HG03066 (cell line): ENCODE results near the gene MKS1.

Experiments used
- ATAC-seq: cut with Tn5 transposase; IDR thresholded peaks from one replicate; pipeline ENCODE4 v1.9.1; 2021; ENCODE audit warnings: low read depth; ENCODE audit not compliant: unreplicated experiment

MKS1 gene

DNA sequence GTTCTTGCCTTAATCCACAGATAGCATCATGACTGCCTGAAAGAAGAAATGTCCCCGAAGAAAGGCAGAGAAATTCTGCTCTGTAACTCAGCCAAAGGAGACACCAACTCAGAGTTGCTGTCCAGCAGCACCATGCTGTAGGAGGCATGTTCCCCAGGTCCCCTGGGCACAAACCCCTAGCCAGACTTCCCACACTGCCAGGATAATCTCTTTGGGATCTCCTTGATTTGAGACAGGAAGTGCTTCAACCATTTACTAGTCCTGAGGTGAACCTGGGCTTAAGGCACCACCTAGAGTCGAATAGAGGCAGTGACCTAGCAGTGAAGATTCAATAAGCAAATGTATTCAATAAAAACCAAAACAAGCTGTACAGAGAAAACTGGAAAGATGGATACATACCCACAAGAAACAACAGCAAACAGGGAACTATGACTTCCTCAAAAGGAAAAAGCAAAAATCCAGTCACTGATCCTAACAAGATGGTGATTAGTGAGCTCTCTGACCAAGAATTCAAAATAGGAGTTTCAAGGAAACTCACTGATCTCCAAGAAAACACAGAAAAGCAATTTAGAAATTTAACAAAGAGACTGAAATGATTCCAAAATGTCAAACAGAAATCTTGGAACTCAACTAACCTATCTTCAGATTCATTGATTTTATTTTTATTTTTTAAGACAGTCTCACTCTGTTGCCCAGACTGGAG, 46.5 kb downstream of the MKS1 start:
- ATAC-seq = no peak

DNA sequence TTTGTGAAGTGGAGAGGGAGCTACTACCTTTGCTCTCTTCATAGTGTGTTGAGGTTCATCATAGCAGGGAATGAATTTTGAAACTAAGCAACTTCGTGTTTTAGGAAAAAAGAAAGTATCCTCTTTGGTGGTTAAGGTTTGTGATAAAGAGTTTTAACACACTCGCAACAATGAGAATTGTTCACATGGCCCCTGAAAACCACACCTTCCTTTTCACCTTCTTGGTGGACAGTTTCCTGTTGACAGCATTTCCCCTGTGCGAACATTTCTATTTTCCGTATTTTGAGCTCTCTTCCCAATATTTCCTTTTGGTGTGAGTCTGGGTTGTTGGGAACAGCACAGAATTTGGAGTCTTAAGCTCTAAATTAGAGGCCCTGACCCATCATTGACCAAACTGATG, 48.4 kb downstream of the MKS1 start:
- no peak for ATAC-seq

DNA sequence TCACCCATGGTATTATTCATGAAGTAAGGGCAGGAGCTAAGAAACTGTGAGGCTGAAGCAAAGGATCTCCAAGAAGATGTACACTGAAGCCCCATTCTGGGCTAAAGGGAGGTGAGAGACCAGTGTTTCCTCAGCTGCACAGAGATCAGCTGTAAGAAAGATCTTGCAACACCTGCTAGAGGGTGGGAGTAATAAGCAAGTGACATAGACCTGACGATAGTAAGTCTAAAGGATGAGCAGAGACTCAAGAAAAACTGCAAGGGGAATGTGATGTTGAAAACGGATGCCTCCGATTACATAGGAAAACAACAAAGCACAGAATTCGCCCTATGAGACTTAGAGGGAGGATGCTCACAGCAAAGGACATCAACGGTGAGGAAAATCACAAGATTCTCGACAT, 52.4 kb downstream of the MKS1 start, which contains the start of gene OR4D2:
Gene OR4D2 (plus strand): TSS at position 301 of the 400 bp plus-strand sequence. CDS start 2,674 bp downstream, outside the sequence.
- ATAC-seq = no peak

DNA sequence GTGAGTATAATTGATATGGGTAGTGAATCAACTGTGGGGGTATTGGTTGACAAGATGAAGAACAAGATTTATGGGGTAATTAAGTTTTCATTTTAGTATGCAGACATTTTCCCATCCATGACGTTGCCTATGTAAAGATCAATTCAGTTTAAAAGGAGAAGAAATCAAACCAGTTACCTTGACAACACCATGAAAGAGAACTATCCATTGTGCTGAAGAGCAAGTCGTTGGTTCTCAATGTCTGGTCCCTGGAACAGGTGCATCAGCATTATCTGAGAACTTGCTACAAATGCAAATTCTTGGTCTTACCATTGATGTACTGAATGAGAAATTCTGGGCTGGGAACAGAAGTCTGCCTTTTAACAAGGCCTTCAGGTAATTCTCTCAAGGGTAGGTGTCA, 53.1 kb downstream of the MKS1 start:
- no peak for ATAC-seq

DNA sequence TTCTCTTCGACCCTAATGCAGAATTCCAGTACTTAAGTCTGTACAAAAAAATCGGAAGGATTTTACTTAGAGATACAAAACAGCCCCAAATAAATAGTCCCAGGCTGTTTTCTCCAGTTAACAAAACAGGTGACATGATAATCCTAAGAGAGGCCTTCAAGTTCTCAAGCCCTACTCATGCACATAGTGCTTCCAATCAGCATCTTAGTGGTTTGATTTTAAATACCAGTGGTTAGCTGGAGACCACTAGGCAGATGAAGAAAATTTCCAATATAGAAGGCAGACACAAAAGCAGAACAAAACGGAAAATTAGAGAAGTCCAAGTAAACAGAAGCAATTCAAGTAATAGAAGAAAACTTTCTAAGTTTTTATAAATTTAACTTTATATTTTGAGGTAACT, 57.5 kb downstream of the MKS1 start:
- no peak for ATAC-seq

DNA sequence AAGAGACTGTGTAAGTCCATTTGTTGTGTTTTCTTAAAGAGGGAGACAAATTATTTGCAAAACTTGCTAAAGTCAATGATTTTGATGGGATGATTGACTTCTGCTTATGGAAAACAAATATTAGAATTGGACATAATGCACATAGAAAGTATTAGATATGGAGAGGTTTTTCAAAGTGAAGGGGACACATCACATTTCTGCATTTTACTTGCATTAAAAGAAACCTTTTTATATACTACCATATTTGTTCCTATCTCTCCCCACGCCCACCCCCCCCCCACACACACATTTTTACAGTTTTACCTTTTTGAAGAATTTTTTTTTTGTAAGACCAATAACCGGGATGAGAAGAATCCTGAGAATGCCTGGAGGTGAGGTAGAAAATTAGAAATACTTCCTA, 60.9 kb downstream of the MKS1 start:
- ATAC-seq = no peak

DNA sequence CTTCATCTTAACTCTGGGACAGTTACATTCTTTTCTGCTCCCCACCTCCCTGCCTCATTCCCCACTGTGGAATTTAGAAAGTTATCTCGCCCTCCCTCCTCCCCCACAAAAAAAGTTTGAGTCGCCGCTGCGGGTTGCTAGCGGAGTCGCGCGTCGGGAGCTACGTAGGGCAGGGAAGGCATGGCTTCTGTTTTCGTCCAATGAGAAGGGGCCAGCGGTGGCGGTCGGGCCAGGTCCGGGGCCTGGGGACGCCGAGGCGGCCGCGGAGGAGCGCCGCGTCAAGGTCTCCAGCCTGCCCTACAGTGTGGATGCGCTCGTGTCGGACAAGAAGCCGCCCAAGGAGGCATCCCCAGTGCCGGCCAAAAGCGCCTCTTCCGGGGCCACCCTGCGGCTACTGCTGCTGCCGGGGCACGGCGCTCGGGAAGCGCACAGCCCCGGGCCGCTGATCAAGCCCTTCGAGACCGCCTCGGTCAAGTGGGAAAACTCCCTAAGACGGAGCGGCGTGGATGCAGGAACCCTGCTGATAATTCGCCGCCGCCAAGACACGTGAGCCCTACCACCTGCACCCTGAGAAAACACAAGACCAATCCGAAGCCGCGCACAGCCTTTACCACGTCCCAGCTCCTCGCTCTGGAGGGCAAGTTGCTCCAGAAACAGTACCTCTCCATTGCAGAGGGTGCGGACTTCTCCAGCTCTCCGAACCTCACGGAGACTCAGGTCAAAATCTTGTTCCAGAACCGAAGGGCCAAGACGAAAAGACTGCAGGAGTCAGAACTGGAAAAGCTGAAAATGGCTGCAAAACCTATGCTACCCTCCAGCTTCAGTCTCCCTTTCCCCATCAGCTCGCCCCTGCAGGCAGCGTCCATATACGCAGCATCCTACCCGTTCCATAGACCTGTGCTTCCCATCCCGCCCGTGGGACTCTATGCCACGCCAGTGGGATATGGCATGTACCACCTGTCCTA, 61.9 kb downstream of the MKS1 start:
- no peak for ATAC-seq
